ENCODE data around the gene NFATC1. TPM values are rescaled to one million over a fixed set of nuclear protein-coding genes. Genes with fewer than 3 reads are reported as not detected.

Gene NFATC1
- total RNA-seq, 6 experiments from 2014 or later: 0.57 to 2.0 (median 0.89) TPM

GRCh38 chr18:79386547-79386946, 9.2 kb upstream of the NFATC1 start:
- no peak for TF ChIP-seq CTCF (IDR thresholded peaks at IDR 0.05)
- H3K36me3 Mint-ChIP-seq (ENCODE audit: low read depth): no peaks in the 10 kb centered on the region
- H3K9me3 Mint-ChIP-seq: no peaks in the 10 kb centered on the region
- H3K4me3 Mint-ChIP-seq: no peak overlapping the region
- no peak for DNase-seq
- peaks cover 20% of the 10 kb centered on the region for H3K27me3 Mint-ChIP-seq (ENCODE audit: insufficient read depth)
- no peaks in the 10 kb centered on the region for H3K4me1 Mint-ChIP-seq (ENCODE audit: low read depth)
- H3K27ac Mint-ChIP-seq: no peak overlapping the region

- Mint-ChIP-seq H3K36me3 (ENCODE audit: low read depth) (no peaks in the 10 kb centered on the region), H3K4me3 (no peak overlapping the region), H3K27ac (no peak overlapping the region), H3K9me3 (no peaks in the 10 kb centered on the region), H3K27me3 (ENCODE audit: insufficient read depth) (peaks cover 19% of the 10 kb centered on the region), H3K4me1 (ENCODE audit: low read depth) (no peaks in the 10 kb centered on the region)
- no peak for TF ChIP-seq CTCF (IDR thresholded peaks at IDR 0.05)
- no peak for DNase-seq
These were observed 8.5 kb upstream of the NFATC1 start for GRCh38 chr18:79387214-79387613.

GRCh38 chr18:79387615-79388014, 8.1 kb upstream of the NFATC1 start:
- Mint-ChIP-seq H3K4me1 (ENCODE audit: low read depth) (no peaks in the 10 kb centered on the region; the same call in 1 of the 2 replicates), H3K27me3 (ENCODE audit: insufficient read depth) (peaks cover 16% of the 10 kb centered on the region), H3K36me3 (ENCODE audit: low read depth) (no peaks in the 10 kb centered on the region), H3K9me3 (no peaks in the 10 kb centered on the region), H3K27ac (no peak overlapping the region), H3K4me3 (no peak overlapping the region)
- no peak for TF ChIP-seq CTCF (IDR thresholded peaks at IDR 0.05)
- DNase-seq: no peak

- no peak overlapping the region for H3K27ac Mint-ChIP-seq
- H3K4me1 Mint-ChIP-seq (ENCODE audit: low read depth): no peaks in the 10 kb centered on the region; the same call in 1 of the 2 replicates
- no peaks in the 10 kb centered on the region for H3K36me3 Mint-ChIP-seq (ENCODE audit: low read depth)
- no peak overlapping the region for H3K4me3 Mint-ChIP-seq
- no peak for DNase-seq
- TF ChIP-seq CTCF (IDR thresholded peaks at IDR 0.05): no peak
- peaks cover 15% of the 10 kb centered on the region for H3K27me3 Mint-ChIP-seq (ENCODE audit: insufficient read depth)
- no peaks in the 10 kb centered on the region for H3K9me3 Mint-ChIP-seq
These were observed 7.7 kb upstream of the NFATC1 start for GRCh38 chr18:79388043-79388442.

- DNase-seq: no peak
- H3K27me3 Mint-ChIP-seq (ENCODE audit: insufficient read depth): peaks cover 15% of the 10 kb centered on the region
- no peak overlapping the region for H3K4me3 Mint-ChIP-seq
These were observed 6.0 kb upstream of the NFATC1 start for GRCh38 chr18:79389689-79390088.

More at GRCh38 chr18:79389689-79390088, 6.0 kb upstream of the NFATC1 start:
- no peaks in the 10 kb centered on the region for H3K36me3 Mint-ChIP-seq (ENCODE audit: low read depth)
- H3K9me3 Mint-ChIP-seq: no peaks in the 10 kb centered on the region
- H3K4me1 Mint-ChIP-seq (ENCODE audit: low read depth): peaks cover 6% of the 10 kb centered on the region; the same call in 1 of the 2 replicates
- TF ChIP-seq CTCF (IDR thresholded peaks at IDR 0.05): no peak
- H3K27ac Mint-ChIP-seq: no peak overlapping the region

Measured in HFFc6 (cell line).